ENCODE measurements around the gene NEK1.
"Not testable (repeated sequence)": the region's sequence is repeated elsewhere in the genome, so short reads cannot be mapped to it uniquely, and the experiment has no call there.

NEK1 gene

GRCh38 chr4:169604131-169604900, 8.1 kb downstream of the NEK1 start:
- no peak for DNase-seq (ENCODE audit: low read depth in 1 of 2, low spot score in 1 of 2)

- no peak for DNase-seq (ENCODE audit: low read depth in 1 of 2, low spot score in 1 of 2)
Measured at GRCh38 chr4:169603312-169603711, 9.1 kb downstream of the NEK1 start.

- no peak for DNase-seq (ENCODE audit: low read depth in 1 of 2, low spot score in 1 of 2)
Measured at GRCh38 chr4:169601016-169601771, 11.2 kb downstream of the NEK1 start.

- no peak for DNase-seq (ENCODE audit: low read depth in 1 of 2, low spot score in 1 of 2)
Measured at GRCh38 chr4:169594560-169595195, 17.7 kb downstream of the NEK1 start.

- DNase-seq (ENCODE audit: low read depth in 1 of 2, low spot score in 1 of 2), result no peak
Measured at GRCh38 chr4:169593050-169593560, 19.3 kb downstream of the NEK1 start.

GRCh38 chr4:169583563-169583962, 28.8 kb downstream of the NEK1 start:
- DNase-seq (ENCODE audit: low read depth in 1 of 2, low spot score in 1 of 2), result no peak

GRCh38 chr4:169582706-169583105, 29.7 kb downstream of the NEK1 start:
- DNase-seq (ENCODE audit: low read depth in 1 of 2, low spot score in 1 of 2), result no peak

- DNase-seq (ENCODE audit: low read depth in 1 of 2, low spot score in 1 of 2), result no peak
Measured at GRCh38 chr4:169582203-169582602, 30.2 kb downstream of the NEK1 start.

- DNase-seq (ENCODE audit: low read depth in 1 of 2, low spot score in 1 of 2), result no peak
Measured at GRCh38 chr4:169573889-169574288, 38.5 kb downstream of the NEK1 start.

GRCh38 chr4:169571435-169571834, 40.9 kb downstream of the NEK1 start:
- DNase-seq (ENCODE audit: low read depth in 1 of 2, low spot score in 1 of 2), result no peak

GRCh38 chr4:169571012-169571411, 41.4 kb downstream of the NEK1 start:
- not testable (repeated sequence) for DNase-seq (ENCODE audit: low read depth in 1 of 2, low spot score in 1 of 2)

- DNase-seq (ENCODE audit: low read depth in 1 of 2, low spot score in 1 of 2), result not testable (repeated sequence)
Measured at GRCh38 chr4:169570266-169570665, 42.1 kb downstream of the NEK1 start.

GRCh38 chr4:169569188-169569587, 43.2 kb downstream of the NEK1 start:
- not testable (repeated sequence) for DNase-seq (ENCODE audit: low read depth in 1 of 2, low spot score in 1 of 2)

GRCh38 chr4:169567916-169568315, 44.5 kb downstream of the NEK1 start:
- no peak for DNase-seq (ENCODE audit: low read depth in 1 of 2, low spot score in 1 of 2)

GRCh38 chr4:169566021-169566818, 46.2 kb downstream of the NEK1 start:
- no peak for DNase-seq (ENCODE audit: low read depth in 1 of 2, low spot score in 1 of 2)

- no peak for DNase-seq (ENCODE audit: low read depth in 1 of 2, low spot score in 1 of 2)
Measured at GRCh38 chr4:169565606-169566005, 46.8 kb downstream of the NEK1 start.

- no peak for DNase-seq (ENCODE audit: low read depth in 1 of 2, low spot score in 1 of 2)
Measured at GRCh38 chr4:169557061-169557636, 55.2 kb downstream of the NEK1 start.

GRCh38 chr4:169546548-169546947, 65.8 kb downstream of the NEK1 start:
- not testable (repeated sequence) for DNase-seq (ENCODE audit: low read depth in 1 of 2, low spot score in 1 of 2)

GRCh38 chr4:169540774-169541173, 71.6 kb downstream of the NEK1 start:
- DNase-seq (ENCODE audit: low read depth in 1 of 2, low spot score in 1 of 2), result no peak

- no peak for DNase-seq (ENCODE audit: low read depth in 1 of 2, low spot score in 1 of 2)
Measured at GRCh38 chr4:169530048-169530447, 82.3 kb downstream of the NEK1 start.

- DNase-seq (ENCODE audit: low read depth in 1 of 2, low spot score in 1 of 2), result no peak
Measured at GRCh38 chr4:169523796-169524195, 88.6 kb downstream of the NEK1 start.
